ENCODE measurements around the gene CRELD1. TPM values are rescaled to one million over a fixed set of nuclear protein-coding genes. Genes with fewer than 3 reads are reported as not detected.
A peak's percentile ranks its signal among the peaks of the same experiment; 100 is the strongest.
"Not testable (repeated sequence)": the region's sequence is repeated elsewhere in the genome, so short reads cannot be mapped to it uniquely, and the experiment has no call there.

The CRELD1 gene
- total RNA-seq, 2 donors from 2014 or later, result 22.8 to 29.7 TPM

- no peaks in the 10 kb centered on the region for H3K9me3 Mint-ChIP-seq
- no peak overlapping the region for H3K4me3 Mint-ChIP-seq
- H3K27me3 Mint-ChIP-seq, result no peaks in the 10 kb centered on the region
- DNase-seq (ENCODE audit: low spot score), result no peak
- H3K36me3 Mint-ChIP-seq, result peaks cover 18% of the 10 kb centered on the region
- ATAC-seq, result no peak
- H3K4me1 Mint-ChIP-seq (ENCODE audit: low read depth in 2 of 2), result peaks cover 31 to 34% of the 10 kb centered on the region in 2 donors
- peak overlapping the region in 1 of 2 donors; percentile 45 for H3K27ac Mint-ChIP-seq
Observed at GRCh38 chr3:9897408-9898372, 35.9 kb upstream of the CRELD1 start.

GRCh38 chr3:9898467-9899241, 35.0 kb upstream of the CRELD1 start:
- DNase-seq (ENCODE audit: low spot score) (no peak), ATAC-seq (no peak)
- H3K27me3 Mint-ChIP-seq, result no peaks in the 10 kb centered on the region
- H3K4me1 Mint-ChIP-seq (ENCODE audit: low read depth in 2 of 2), result peaks cover 33% of the 10 kb centered on the region in 2 donors
- no peak overlapping the region for H3K4me3 Mint-ChIP-seq
- peak overlapping the region in 1 of 2 donors; percentile 26 for H3K27ac Mint-ChIP-seq
- no peaks in the 10 kb centered on the region for H3K9me3 Mint-ChIP-seq
- H3K36me3 Mint-ChIP-seq, result peaks cover 12% of the 10 kb centered on the region

DNA sequence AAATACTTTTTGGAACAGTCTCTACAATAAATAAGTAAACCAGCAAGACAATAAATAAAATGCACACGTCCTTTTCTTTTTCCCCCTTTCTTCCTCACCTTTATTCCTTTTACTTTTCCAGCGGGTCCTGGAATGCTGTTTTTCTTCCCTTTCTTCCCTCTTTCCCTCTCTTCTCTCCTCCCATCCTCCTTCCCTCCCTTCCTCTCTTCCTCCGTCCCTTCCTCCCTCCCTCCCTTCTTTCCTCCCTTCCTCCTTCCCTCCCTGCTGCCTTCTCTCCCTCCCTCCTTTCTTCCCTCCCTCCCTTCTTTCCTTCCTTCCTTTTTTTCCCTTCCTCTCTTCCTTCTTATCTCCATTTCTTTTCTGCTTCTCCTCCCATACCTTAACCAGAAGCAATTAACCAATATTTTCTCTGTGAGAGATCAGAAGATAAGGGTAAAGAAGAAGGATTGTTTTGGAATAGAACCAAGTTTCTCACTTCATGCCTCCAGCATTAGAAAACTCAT, 34.3 kb upstream of the CRELD1 start:
- peaks cover 6% of the 10 kb centered on the region for H3K36me3 Mint-ChIP-seq
- H3K4me3 Mint-ChIP-seq, result no peak overlapping the region
- ATAC-seq (no peak), DNase-seq (ENCODE audit: low spot score) (no peak)
- no peak overlapping the region for H3K27ac Mint-ChIP-seq
- peaks cover 27 to 32% of the 10 kb centered on the region in 2 donors for H3K4me1 Mint-ChIP-seq (ENCODE audit: low read depth in 2 of 2)
- H3K9me3 Mint-ChIP-seq, result no peaks in the 10 kb centered on the region
- no peaks in the 10 kb centered on the region for H3K27me3 Mint-ChIP-seq

- DNase-seq (ENCODE audit: low spot score); H3K4me3 Mint-ChIP-seq; H3K36me3 Mint-ChIP-seq; H3K9me3 Mint-ChIP-seq; H3K27me3 Mint-ChIP-seq; ATAC-seq: not testable (repeated sequence)
- Mint-ChIP-seq H3K27ac (peak overlapping the region in 1 of 2 donors; percentile 54), H3K4me1 (ENCODE audit: low read depth in 2 of 2) (peaks cover 20 to 23% of the 10 kb centered on the region in 2 donors)
Observed at GRCh38 chr3:9900965-9901415, 32.6 kb upstream of the CRELD1 start.

GRCh38 chr3:9901967-9902366, 31.7 kb upstream of the CRELD1 start:
- peak overlapping the region; percentile 25 for H3K4me3 Mint-ChIP-seq
- DNase-seq (ENCODE audit: low spot score) (no peak), ATAC-seq (peak; percentile 59 to 61)
- no peaks in the 10 kb centered on the region for H3K27me3 Mint-ChIP-seq
- peaks cover 20 to 22% of the 10 kb centered on the region in 2 donors for H3K4me1 Mint-ChIP-seq (ENCODE audit: low read depth in 2 of 2)
- H3K36me3 Mint-ChIP-seq, result no peaks in the 10 kb centered on the region
- H3K9me3 Mint-ChIP-seq, result no peaks in the 10 kb centered on the region
- peak overlapping the region in 1 of 2 donors; percentile 54 for H3K27ac Mint-ChIP-seq

DNA sequence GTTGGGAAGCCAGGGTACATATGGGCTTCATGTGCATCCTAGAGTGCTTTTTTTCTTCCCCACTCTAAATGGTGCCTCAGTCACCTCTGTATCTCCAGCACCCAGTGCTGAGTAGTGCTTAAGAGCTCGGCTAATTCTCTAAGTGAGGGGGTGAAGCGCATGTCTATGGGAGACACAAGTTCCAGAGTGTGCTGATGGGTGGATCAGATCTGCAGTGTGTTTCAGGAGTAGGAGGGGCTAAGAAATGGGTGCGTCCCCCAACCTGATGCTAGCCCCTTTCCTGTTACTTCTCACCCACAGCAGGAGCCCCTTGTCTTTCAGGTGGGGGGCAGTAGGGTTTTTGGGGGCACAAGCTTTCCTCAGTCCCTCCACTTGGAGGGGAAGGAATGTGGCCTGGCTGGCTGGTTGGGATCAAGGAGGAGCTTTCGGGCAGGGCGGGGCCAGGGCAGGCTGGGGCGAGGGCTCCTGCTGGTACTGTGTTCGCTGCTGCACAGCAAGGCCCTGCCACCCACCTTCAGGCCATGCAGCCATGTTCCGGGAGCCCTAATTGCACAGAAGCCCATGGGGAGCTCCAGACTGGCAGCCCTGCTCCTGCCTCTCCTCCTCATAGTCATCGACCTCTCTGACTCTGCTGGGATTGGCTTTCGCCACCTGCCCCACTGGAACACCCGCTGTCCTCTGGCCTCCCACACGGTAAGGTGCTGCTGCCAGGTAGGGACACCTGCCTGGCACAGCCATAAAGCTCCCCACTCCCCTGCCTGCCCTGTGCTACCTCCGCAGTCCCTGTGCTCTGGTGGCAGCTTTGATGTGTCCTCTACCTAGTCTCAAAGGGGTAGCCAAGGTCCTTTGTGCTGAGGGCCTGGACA, 31.0 kb upstream of the CRELD1 start, which contains the start of gene IL17RE:
IL17RE (plus strand) TSS at position 477 of the 866 bp plus-strand sequence; CDS start at position 562, 85 bp downstream.
- DNase-seq (ENCODE audit: low spot score) (no peak), ATAC-seq (peak; percentile 32 to 52)
- Mint-ChIP-seq H3K27ac (peak within 1 kb of the TSS in 1 of 2 donors; percentile 64), H3K27me3 (no peaks in the 10 kb centered on the region), H3K36me3 (no peaks in the 10 kb centered on the region), H3K9me3 (no peaks in the 10 kb centered on the region), H3K4me1 (ENCODE audit: low read depth in 2 of 2) (peaks cover 20 to 22% of the 10 kb centered on the region in 2 donors), H3K4me3 (peak within 1 kb of the TSS; percentile 39)

GRCh38 chr3:9903238-9903624, 30.4 kb upstream of the CRELD1 start:
- no peaks in the 10 kb centered on the region for H3K27me3 Mint-ChIP-seq
- DNase-seq (ENCODE audit: low spot score) (no peak), ATAC-seq (peak in 1 of 2 donors; percentile 36)
- H3K4me3 Mint-ChIP-seq, result peak overlapping the region; percentile 39
- peak overlapping the region in 1 of 2 donors; percentile 64 for H3K27ac Mint-ChIP-seq
- H3K9me3 Mint-ChIP-seq, result no peaks in the 10 kb centered on the region
- peaks cover 17 to 19% of the 10 kb centered on the region in 2 donors for H3K4me1 Mint-ChIP-seq (ENCODE audit: low read depth in 2 of 2)
- no peaks in the 10 kb centered on the region for H3K36me3 Mint-ChIP-seq

DNA sequence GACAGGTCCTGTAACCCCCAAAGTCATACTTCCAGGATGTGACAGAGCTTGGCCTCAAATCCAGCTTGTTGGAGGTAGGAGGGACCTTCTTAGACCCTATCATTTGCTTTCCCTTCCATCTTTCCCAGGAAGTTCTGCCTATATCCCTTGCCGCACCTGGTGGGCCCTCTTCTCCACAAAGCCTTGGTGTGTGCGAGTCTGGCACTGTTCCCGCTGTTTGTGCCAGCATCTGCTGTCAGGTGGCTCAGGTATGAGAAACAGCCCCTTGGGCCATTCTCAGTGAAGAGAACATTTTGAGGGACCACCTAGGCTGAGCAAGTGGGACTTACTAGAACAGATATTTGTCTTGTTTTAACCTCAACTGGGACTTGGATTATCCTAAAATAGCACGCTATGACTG, 29.7 kb upstream of the CRELD1 start:
- Mint-ChIP-seq H3K36me3 (no peaks in the 10 kb centered on the region), H3K27ac (peak overlapping the region in 1 of 2 donors; percentile 64), H3K27me3 (no peaks in the 10 kb centered on the region), H3K4me1 (ENCODE audit: low read depth in 2 of 2) (peaks cover 14 to 16% of the 10 kb centered on the region in 2 donors), H3K4me3 (no peak overlapping the region), H3K9me3 (no peaks in the 10 kb centered on the region)
- no peak for DNase-seq (ENCODE audit: low spot score)
- no peak for ATAC-seq

GRCh38 chr3:9906480-9906879, 27.2 kb upstream of the CRELD1 start:
- Mint-ChIP-seq H3K27ac (no peak overlapping the region), H3K36me3 (no peaks in the 10 kb centered on the region), H3K9me3 (no peaks in the 10 kb centered on the region), H3K4me1 (ENCODE audit: low read depth in 2 of 2) (peaks cover 20 to 23% of the 10 kb centered on the region in 2 donors), H3K27me3 (no peaks in the 10 kb centered on the region), H3K4me3 (no peak overlapping the region)
- no peak for DNase-seq (ENCODE audit: low spot score)
- ATAC-seq, result no peak

DNA sequence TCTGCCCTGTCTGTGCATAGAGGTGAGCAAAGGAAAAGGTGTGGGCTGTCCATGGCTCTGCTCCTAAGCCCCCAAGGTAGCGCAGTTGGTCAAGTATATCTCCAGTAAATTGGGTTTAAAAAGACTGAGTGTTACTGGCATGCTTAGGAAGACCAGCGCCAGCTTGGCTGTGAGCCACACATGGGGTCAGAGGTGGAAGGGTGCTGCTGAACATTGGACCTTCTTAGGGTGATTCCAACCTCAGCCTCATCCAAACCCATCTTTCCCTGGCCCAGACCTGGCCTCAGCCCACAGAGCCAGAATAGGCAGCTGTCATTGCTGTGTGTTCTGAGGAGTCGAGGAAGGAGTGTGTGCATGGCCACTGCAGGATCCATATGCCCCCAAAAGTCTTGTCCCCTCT, 25.3 kb upstream of the CRELD1 start:
- Mint-ChIP-seq H3K27me3 (peaks cover 0 to 3% of the 10 kb centered on the region in 2 donors), H3K27ac (peak overlapping the region in 1 of 2 donors; percentile 23), H3K4me3 (no peak overlapping the region), H3K4me1 (ENCODE audit: low read depth in 2 of 2) (peaks cover 17 to 24% of the 10 kb centered on the region in 2 donors), H3K36me3 (no peaks in the 10 kb centered on the region), H3K9me3 (no peaks in the 10 kb centered on the region)
- DNase-seq (ENCODE audit: low spot score), result no peak
- ATAC-seq, result no peak

GRCh38 chr3:9909221-9910013, 24.2 kb upstream of the CRELD1 start:
- no peaks in the 10 kb centered on the region for H3K9me3 Mint-ChIP-seq
- no peak overlapping the region for H3K4me3 Mint-ChIP-seq
- peak overlapping the region in 1 of 2 donors; percentile 1 for H3K27ac Mint-ChIP-seq
- peaks cover 11 to 20% of the 10 kb centered on the region in 2 donors for H3K4me1 Mint-ChIP-seq (ENCODE audit: low read depth in 2 of 2)
- no peaks in the 10 kb centered on the region for H3K36me3 Mint-ChIP-seq
- ATAC-seq, result peak in 1 of 2 donors; percentile 39
- no peak for DNase-seq (ENCODE audit: low spot score)
- peaks cover 0 to 3% of the 10 kb centered on the region in 2 donors for H3K27me3 Mint-ChIP-seq

GRCh38 chr3:9911863-9912262, 21.8 kb upstream of the CRELD1 start:
- H3K27ac Mint-ChIP-seq, result peak overlapping the region in 1 of 2 donors; percentile 39
- H3K4me3 Mint-ChIP-seq, result peak overlapping the region; percentile 24

More at GRCh38 chr3:9911863-9912262, 21.8 kb upstream of the CRELD1 start:
- Mint-ChIP-seq H3K4me1 (ENCODE audit: low read depth in 2 of 2) (peaks cover 15 to 20% of the 10 kb centered on the region in 2 donors), H3K9me3 (no peaks in the 10 kb centered on the region), H3K36me3 (no peaks in the 10 kb centered on the region), H3K27me3 (peaks cover 0 to 3% of the 10 kb centered on the region in 2 donors)
- ATAC-seq (no peak), DNase-seq (ENCODE audit: low spot score) (no peak)

Data from natural killer cell treated with Interleukin-12 subunit alpha and Interleukin-12 subunit beta and Interleukin-15 and Interleukin-18, amount 100 ng/mL, for 72 hours (primary cell).